ENCODE measurements around the gene RIPPLY3.
"Not testable (repeated sequence)": the region's sequence is repeated elsewhere in the genome, so short reads cannot be mapped to it uniquely, and the experiment has no call there.

RIPPLY3 gene

DNA sequence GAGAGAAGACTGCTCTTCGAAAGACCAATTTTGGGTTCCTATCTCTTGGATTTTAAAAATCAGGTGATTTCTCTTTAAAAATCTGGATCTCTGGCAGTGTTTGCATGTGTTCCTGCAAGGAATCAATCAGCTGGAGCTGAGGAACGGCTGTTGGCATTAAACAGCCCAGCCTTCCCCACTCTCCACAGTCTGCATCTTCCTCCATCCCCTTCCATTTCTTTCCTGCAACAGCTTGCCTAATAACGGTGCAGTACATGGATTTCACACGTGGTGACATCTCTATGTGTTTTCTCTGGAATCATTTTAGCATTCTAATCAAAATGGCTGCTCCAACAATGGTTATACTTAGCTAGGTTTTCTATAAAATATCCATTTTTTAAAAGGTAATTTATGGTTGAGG, 20.0 kb downstream of the RIPPLY3 start:
- DNase-seq = no peak

DNA sequence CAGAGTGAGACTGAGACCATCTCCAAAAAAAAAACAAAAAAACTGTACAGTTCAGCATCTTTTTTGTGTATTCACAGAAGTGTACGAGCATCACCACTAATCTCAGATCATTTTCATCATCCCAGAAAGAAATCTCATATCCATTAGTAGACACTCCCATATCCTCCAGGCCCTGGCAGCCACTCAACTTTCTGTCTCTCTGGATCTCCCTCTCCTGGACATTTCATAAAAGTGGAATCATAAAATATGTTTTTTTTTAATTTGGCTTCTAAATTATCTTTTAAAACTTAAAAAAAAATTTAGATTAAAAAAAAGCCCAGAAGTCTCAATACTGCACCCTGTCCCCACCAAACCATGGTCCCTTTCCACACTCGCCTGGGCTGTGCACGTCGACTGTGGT, 22.1 kb downstream of the RIPPLY3 start:
- DNase-seq = no peak

DNA sequence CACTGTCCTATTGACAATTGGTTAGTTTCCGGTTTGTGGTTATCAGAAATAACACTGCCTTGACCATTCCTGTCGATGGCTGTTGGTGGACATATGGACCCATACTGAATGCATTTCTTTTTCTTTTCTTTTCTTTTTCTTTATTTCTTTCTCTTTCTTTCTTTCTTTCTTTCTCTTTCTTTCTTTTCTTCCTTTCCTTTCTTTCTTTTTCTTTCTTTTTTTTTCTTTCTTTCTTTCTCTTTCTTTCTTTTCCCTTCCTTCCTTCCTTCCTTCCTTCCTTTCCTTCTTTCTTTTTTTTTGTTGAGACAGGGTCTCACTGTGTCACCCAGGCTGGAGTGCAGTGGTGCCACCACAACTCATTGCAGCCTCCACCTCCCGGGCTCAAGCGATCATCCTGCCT, 24.4 kb downstream of the RIPPLY3 start:
- DNase-seq = no peak

DNA sequence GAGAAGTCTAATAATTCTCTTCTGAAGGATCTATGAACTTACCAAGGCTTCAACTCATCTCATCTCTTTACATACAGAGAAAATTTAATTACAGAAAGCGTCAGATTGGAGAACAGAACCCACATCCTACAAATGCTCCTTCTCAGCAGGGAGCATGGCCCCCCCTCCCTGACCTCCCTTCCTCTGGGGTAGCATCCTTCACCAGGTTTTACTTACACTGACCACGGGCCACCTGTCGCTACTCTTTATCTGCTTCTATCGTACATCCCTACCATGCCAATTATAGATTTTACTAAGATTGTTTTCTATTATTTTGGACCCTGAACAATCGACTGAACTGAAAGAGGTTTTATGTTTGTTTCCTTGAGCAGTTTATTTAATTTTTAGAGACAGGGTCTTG, 25.8 kb downstream of the RIPPLY3 start:
- no peak for DNase-seq

DNA sequence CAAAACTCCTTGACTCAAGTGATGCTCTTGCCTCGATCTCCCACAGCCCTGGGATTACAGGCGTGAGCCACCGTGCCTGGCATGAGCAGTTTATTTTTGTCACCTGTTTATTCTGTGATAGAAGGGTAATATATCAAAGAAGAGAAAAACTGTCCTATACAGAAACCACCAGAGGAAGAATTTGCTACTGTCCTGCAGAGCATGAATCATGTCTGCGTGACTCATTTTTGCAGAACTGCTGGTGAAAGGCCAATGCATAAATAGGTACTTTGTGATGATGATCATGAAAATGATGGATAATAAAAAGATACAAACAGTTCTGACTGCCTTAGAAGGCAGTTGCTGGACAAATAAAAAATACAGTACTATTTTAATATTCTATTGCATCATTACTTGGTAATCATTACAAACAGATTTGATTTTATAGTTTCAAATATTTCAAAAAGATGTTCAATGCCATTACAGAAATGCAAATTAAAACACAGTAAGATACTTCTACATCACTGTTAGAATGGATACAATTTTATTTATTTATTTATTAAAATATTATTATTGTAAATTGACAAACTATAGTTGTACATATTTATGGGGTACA, 26.5 kb downstream of the RIPPLY3 start:
- DNase-seq = no peak

DNA sequence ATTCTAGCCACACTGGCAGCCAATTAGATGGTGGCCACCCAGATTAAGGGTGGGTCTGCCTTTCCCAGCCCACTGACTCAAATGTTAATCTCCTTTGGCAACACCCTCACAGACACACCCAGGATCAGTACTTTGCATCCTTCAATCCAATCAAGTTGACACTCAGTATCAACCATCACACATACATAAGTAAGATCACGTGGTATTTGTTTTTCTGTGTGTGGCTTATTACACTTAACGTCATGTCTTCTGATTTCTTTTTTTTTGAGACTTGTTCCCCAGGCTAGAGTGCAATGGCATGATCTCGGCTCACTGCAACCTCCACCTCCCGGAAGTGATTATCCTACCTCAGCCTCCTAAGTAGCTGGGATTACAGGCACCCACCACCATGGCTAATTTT, 27.9 kb downstream of the RIPPLY3 start:
- not testable (repeated sequence) for DNase-seq

DNA sequence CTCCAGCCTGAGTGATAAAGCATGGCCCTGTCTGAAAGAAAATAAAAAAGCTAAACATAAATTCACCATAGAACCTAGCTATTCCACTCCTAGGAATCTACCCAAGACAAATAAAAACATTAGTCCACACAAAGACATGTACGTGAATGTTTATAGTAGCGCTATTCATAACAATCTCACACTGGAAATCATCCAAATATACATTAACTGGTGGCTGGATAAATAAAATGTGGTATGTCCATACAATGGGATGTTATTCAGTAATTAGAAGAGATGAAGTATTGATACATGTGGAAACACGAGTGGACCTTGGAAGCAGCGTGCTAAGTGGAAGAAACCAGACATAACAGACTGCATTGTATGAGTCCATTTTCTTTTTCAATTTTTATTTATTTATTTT, 29.7 kb downstream of the RIPPLY3 start:
- no peak for DNase-seq

DNA sequence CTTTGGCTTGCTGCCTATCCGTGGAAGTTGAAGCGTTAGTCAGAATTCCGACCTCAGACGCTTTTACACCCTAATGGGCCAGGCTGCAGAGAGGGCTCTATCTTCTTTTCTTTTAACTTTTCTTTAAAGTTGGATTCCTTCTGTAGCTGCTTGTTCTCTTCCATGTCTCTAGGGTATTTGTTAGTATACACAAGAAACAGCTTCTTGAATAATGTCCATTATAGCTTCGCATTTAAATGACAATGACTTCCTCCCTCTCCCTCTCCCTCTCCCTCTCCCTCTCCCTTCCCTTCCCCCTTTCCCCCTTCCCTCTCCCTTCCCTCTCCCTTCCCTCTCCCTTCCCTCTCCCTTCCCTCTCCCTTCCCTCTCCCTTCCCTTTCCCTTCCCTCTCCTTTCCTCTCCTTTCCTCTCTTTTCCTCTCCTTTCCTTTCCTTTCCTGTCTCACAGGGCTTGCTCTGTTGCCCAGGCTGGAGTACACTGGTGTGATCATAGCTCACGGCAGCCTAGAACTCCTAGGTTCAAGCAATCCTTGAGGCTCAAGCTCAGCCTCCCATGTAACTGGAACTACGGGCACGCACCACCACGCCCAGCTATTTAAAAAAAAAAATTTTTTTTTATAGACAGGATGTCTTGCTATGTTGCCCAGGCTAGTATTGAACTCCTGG, 33.0 kb downstream of the RIPPLY3 start:
- no peak for DNase-seq

DNA sequence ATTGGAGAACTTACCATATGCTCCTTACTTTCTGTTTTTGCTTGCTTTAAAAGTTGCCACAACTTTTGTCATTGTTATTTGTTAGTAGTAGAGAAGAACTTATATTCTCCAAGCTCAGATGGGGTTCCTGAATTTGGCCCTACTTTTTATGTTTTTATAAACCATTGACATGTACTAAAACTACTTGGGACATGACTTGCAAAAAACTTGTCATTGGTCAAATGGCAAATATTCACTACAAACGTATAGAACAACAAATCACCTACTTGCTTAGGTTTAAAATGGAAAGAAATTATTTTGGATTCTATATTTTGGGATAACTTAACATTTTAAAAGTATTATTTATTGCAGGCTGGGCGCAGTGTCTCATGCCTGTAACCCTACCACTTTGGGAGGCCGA, 33.7 kb downstream of the RIPPLY3 start:
- no peak for DNase-seq

DNA sequence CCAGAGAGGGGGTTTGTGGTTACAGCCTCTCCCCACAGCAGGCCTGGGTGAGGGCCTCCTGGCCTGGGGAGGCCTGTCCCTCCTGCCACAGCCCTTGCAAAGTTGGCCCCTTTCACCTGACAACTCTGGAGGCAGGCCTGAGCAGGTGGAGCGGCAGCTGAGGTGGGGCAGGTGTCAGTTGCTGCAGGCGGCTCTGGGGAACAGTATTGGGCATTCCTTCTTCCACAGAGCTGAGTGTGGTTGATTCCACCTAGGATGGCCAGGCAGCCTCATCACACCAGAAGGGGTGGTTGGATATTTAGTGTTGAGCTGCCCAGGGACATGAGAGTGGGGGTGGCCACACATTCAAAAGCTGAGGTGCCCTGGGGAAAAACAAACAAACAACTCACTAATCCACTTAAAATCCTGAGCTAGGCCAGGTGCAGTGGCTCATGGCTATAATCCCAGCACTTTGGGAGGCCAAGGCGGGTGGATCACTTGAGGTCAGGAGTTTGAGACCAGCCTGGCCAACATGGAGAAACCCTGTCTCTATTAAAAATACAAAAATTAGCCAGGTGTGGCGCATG, 35.3 kb downstream of the RIPPLY3 start:
- no peak for DNase-seq

DNA sequence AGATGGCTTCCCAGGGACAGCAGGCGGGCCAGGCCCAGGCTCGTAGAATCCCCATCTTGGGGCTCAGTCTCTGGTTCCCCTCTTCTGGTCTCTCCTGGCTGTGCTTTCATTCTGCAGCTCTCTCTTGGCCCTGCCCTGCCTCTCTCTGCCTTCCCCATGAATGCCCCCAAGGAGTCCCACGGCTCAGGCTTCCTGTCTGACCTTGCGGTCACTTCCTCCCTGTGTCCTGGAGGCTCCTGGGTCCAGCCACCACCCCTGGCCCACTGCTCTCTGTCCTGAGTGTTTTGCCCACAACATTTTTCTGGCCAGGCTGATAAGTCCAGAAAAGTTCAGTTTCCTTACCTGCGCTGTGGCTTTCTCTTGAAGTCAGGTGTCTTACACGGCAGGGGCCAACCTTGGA, 37.3 kb downstream of the RIPPLY3 start:
- DNase-seq = no peak

DNA sequence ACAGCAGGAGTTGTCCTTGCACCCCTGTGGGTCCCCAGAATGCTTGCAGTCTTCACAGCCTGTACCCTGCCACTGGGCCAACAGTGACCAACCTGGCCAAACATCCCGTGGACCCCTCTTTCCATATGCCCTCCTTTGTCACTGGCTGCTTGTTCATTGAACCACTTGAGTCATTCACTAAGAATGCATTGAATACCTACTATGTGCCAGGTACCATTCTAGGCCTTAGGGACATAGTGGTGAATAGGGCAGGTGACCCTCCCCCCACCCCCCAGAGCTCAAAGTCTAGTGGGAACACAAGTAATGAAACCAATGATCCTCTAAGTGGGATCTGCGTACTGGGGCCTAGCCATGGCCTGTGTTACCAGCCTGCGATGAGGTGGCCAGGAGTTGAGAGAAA, 38.1 kb downstream of the RIPPLY3 start:
- no peak for DNase-seq

DNA sequence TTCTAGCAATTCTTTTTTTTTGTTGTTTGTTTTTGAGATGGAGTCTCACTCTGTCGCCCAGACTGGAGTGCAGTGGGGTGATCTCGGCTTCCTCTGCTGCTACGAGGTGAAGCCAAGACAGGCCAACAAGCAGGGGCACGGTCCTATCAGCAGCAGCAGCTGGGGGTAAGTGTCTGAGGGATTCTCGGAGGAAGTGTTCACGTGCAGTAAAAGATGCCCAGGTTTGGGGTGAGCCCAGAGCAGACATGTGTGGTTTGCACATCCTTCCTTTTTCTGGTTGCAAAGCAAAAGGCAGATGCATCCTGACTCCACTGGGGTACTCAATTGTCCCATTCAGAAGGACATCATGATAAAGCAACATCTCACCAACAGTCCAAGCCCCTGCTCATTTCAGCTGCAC, 38.6 kb downstream of the RIPPLY3 start:
- no peak for DNase-seq

DNA sequence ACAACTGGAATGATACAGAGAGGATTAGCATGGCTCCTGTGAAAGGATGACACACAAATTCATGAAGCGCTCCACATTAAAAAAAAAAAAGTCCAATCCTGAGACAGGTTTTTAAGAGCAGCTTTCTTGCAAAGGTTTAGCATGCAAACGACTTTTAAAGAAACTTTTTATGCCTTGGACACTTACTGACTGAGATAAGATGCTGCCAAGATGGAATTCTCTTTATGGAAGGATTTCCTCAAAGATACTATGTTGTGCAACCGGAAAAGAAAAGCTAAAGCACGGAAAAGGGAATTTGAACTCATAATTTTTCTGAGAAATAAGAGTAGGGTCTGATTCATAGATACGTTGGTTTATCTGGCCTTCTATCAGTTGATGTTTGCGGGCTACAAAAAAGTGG, 39.1 kb downstream of the RIPPLY3 start:
- DNase-seq = no peak

DNA sequence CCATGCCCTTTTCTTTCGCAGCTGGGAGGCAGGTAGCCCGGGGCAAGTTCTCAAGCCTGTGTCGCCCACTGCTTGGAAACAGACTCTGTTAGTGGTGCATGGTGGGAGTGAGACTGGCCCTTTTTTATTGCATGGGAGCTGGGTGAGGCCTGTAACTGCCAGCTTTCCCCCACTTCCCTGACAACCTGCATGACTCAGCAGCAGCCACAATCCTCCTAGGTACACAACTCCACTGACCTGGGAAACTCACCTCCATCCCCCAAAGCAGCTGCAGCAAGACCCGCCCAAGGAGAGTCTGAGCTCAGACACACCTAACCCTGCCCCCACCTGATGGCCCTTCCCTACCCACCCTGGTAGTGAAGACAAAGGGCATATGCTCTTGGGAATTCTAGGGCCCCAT, 40.6 kb downstream of the RIPPLY3 start:
- no peak for DNase-seq

DNA sequence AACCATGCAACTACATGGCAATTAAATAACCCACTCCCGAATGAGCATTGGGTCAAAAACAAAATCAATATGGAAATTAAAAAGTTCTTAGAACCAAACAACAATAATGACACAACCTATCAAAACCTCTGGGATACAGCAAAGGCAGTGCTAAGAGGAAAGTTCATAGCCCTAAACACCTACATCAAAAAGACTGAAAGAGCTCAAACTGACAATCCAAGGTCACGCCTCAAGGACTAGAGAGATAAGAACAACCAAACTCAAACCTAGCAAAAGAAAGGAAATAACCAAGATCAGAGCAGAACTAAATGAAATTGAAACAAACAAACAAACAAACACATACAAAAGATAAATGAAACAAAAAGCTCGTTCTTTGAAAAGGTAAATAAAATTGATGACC, 43.2 kb downstream of the RIPPLY3 start:
- DNase-seq = not testable (repeated sequence)

DNA sequence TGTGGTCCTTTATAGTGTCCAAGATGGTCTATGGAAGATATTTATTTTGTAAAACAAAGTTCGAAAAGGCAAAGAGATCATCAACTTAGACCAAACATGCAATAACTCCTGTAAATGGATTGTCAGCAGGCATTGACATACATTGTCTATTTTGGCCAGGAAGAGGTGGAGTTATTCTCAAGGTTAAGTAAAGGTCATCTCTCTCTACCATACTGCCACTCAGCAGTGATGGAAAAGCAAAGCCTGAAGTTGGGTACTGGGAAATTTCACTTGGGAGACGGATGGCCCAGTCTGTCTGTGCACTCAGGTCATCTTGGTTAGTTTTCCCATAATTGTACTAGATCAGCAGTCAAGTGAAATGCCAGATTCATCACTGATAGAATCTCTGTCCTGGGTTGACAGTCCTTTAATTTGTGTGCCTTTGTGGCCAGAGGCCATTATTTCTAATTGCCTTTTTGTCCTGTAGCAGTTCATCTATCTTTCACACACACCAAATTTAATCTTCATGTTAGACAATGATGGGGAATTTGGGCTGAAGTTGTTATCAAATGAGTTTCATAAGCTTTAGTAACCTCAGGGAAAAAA, 48.9 kb downstream of the RIPPLY3 start:
- no peak for DNase-seq

DNA sequence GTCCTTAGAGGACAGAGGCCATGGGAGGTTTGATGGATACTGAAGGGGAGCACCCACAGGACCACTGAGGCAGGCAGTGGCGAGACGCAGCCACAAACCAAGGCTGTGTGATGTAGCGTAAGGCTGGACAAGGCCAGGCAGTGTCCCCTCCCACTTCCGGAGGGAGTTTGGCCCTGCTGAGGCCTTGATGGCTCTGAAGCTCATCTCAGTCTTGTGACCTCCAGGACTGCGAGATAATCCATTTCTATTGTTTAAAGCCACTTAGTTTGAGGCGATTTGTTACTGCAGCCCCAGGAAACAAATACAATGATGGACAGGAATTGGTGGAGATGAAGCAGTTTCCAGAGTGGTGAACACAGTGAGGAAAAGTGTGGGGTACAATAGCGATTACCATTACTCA, 51.1 kb downstream of the RIPPLY3 start:
- no peak for DNase-seq

DNA sequence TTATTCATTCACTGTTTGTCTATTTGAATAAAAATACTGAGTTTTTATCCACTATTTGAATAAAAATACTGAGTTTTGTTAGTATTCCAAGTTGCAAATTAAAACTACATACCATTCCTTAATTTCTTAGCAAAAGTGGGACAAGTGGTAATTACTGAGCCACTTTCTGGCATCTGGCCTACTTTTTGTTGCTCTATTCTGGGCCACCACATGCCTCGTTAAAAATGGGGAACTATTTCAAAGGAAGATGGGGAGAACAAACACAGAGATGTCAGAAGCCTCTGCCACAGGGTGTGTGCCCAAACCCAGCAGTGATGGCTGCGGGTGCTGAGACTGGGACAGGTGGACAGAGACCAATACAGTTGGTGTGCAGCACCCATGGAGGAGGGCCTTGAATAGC, 51.8 kb downstream of the RIPPLY3 start:
- DNase-seq = no peak

DNA sequence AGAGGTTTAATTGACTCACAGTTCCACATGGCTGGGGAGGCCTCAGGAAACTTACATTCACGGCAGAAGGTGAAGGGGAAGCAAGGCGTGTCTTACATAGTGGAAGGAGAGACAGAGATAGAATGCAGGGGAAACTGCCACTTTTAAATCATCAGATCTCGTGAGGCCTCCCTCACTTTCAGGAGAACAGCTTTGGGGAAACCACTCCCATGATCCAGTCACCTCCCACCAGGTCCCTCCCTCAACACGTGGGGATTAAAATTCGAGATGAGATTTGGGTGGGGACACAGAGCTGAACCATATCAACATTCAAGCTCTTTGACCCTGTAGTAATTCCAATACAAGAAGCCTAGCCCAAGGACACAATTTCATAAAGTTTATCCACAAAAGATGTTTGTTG, 52.7 kb downstream of the RIPPLY3 start:
- DNase-seq = no peak

DNA sequence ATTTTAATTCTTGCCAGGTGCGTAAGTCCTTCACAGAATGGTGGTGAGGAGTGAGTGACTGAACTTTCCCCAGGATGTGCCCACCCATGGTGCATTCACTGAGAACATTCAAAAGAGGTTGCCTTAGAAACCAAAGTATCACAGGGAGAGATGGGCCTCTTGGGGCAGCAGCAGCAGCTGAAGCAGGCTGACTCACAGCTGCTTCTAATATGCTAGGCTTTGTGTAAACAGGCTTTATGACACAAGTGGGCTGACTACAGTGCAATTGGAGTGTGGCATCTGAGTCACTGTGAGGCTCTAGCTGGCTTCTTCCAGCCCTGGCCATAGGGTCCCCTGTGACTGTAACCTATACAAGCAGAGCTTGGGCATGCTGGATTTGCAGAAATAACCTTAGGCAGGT, 53.8 kb downstream of the RIPPLY3 start:
- DNase-seq = no peak

DNA sequence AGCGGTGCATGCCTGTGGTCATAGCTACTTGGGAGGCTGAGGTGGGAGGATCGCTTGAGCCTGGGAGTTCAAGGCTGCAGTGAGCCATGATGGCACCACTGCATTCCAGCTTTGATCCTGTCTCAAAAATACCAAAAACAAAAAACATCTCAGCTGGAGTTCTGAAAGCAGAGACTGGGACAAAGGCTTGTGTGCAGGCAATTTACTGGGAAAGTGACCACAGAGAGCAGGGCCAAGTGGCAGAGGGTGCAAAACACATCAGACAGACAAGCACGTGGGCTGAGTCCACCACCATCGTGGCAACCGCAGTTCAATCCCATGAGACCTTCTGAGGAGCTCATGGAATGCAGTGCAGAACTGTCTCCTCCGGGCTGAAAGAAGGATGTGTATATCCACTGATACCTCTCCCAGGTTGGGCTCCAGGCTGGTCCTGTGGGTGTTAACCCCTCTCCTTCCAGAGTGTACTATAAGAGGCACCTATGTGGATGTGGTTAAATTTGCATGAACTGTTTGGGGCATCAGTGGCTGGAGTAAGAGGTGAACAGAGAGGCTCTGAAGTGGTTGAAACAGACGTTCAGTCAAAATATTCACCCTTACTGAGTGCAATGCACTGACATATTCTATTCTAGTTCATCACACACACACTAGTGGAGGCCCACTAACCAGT, 55.6 kb downstream of the RIPPLY3 start:
- no peak for DNase-seq

DNA sequence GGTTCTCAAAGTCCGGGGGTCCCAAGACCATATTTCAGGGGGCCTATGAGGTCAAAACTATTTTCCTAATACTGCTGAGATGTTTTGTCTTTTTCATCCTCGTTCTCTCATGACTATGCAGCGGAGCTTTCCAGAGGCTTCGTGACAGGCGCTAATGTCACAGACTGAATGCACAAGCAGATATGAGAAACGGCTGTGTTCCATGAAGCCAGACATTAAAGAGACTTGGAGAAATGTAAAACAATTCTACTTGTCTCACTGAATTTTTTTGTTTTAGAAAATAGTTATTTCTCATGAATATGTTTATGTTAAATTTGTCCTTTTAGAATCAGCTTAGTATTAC, 56.1 kb downstream of the RIPPLY3 start:
- DNase-seq = no peak

DNA sequence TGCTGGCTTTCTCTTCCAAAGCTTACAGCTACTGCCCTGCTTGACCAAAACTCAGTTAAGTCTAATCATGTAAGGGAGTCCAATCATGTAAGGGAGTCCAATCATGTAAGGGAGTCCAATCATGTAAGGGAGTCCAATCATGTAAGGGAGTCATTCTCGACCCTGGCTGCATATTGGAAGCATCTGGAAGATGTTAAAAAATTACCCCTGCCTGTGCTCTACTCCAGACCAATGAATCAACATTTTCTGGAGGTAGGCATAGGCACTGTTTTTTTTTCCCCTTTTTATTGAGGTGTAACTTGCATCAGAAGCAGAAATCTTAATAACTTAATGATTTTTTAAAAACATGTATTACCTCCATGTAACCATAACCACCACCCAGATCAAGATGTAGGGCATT, 56.9 kb downstream of the RIPPLY3 start:
- DNase-seq = no peak
